Activated CD4-positive, alpha-beta T cell treated with anti-CD3 and anti-CD28 coated beads, Interleukin-2, amount 50 U/mL, for 4 hours (primary cell): Measurements from ENCODE around the gene ATP5F1A.

Experiments
- DNase-seq, 2 experiments: peaks; one replicate each; pipeline ENCODE4 v3.0.0-alpha.2; 2020

ATP5F1A gene

DNA sequence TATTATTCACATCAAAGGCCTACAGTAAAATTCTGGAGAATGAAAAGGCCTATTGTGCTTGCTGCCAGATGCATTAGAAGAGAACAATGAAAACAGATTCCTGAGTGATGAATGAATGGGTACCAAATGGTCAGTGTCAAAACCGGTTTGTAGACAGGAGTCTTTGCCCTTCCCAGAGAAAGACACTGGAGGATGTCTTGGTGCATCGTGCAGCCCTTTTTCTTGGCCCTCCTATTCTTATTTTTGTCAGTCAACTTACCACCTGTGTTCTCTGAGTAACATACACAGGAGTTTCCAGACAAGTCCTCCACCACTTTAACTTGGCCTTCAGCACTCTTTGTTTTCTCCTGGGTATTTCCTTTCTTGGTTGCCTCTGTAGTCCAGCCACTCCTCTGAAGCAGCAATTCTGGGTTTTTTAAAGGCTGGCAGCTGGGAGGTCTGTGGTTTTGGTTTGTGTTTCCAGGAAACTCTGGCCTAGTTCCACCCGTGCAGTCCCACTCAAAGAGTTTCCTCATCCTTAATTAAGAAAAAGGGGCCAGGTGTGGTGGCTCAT lies 55.4 kb downstream of the ATP5F1A start:
- no peak for DNase-seq

DNA sequence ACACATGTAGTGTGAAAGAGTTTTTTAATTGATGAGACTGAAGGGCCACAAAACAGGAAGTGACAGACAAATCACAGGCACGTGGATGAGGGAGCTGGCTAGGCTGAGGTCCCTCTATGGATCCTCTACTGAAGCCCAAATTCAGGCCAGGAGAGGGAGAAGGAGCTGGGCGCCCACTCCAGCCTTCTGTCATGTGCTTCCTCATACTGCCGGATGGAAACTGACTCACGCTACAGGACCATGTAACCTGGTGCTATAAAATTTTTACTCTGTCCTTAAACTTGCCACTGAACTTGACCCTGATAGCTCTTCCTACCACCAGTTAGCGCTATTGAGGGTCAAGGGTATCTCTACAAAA lies 57.4 kb downstream of the ATP5F1A start:
- DNase-seq, result no peak

DNA sequence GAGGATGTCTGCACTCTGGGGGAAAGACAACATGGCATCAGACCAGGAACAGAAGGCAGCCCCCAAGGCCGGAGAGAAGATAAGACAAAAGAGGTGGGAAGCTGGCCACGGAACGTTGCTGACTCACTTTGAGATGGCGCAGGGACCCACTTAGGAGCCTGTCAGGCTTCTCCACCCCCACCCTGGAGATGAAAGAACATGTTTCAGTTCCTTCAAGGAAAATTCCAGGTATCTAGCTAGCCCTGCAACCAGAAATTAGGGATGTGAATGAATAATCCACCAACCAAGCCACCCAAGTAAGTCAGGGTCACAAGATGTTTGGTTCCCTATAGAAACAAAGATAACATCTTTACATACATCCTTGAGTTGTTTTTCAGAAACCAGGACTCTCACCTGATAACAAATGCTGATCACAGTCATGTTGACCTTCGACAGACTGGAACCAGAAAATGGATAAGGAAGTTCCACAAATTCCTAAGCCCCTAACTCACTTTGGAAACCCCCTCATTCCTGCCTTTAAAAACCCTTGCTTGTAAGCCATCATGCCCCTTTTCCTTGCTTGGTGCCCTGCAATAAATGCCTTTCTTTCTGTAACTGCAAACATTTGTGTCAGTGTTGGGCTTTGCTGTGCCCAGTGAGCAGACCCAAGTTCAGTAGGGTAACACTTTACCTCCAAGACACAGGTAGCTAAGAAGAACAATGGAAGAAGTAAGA lies 57.9 kb downstream of the ATP5F1A start:
- DNase-seq, result no peak

DNA sequence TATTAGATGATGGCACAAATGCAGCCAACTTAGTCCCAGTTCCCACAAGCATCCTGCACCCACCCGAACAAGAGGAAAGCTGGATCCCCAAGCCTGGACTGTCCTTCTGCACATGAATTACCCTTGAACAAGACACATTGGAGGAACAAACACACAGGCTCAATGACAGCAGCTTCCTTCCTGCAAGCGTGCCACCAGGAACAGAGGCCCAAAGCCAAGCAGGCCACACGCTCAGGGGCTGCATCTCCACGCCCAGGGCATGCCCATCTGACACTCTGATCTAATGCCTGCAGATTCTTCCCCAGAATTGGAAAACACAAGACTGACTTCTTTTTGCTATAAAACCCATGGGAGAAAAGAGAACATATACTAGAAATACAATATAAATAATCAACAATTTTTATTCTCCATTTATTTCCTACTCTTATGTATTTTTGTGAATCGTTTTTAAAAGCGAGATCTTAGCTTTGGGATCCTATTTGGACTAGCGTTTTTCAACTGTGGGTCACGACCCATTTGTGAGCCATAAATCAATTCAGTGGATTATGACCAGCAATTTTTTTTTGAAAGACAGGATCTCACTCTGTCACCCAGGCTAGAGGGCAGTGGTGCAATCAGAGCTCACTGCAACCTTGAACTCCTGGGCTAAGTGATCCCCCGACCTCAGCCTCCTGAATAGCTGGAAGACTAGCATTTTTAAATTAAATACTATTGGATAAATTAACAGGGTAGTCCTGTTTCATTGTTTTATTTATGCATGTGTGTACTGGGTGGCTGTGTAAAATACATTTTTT lies 60.4 kb downstream of the ATP5F1A start:
- no peak for DNase-seq

- no peak for DNase-seq
Measured at GRCh38 chr18:46035696-46036680, 62.1 kb downstream of the ATP5F1A start.

DNA sequence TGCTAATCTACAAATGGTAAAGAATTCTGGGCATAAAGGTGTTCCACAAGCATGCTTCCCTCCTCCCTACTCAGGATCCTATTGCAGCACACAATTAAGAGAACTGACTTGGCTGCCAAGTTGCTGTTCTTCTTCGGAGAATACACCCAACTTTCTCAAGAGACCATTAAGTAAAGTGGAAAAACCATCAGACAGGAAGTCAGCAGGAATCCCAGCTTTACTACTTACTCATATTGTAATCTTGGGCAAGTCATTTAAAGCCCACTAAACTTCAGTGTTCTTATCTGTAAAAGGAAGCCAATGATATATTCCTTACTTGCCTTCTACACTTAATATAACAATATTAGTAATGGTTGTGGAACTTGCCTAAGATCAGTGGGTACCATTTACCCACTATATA lies 63.9 kb downstream of the ATP5F1A start:
- no peak for DNase-seq

DNA sequence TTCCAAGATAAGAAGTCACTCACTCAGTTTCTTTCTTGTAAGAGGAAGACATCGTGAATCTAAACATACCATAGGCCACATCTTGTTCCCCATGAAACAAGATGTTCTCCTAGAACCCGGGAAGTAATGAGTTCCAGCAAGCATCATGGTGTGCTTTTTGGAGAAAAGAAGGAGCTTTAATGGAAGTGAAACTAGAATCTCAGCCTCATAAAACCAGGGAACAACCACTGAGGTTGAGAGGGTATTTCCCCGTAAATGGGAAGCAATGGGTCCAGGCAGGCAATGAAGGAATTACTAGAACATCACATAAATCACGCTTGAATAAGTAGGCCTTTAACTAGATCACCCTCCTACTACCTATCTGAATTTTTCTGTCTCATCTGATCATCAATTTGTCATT lies 66.4 kb downstream of the ATP5F1A start:
- no peak for DNase-seq
